MM.1S (cell line): ENCODE measurements around the gene MAP2K6.

Source experiments
- DNase-seq: peaks from one replicate; pipeline ENCODE4 v3.0.0-alpha.2; 2015
- H2AFZ ChIP-seq: fragments of 300-600 bp; sonication (generic); 2 replicates; pipeline ENCODE4 v1.6.0; 2016; ENCODE audit warnings: antibody characterized with exemption, low read length
- H3F3A ChIP-seq: fragments of 300-600 bp; sonication (generic); 2 replicates; pipeline ENCODE4 v1.6.1; 2016; ENCODE audit warnings: mild to moderate bottlenecking, antibody characterized with exemption, low read length, moderate library complexity, mixed read lengths; ENCODE audit not compliant: insufficient read depth
- H3K27ac ChIP-seq: fragments of 300-600 bp; sonication (generic); 2 replicates; pipeline ENCODE4 v1.5.1; 2016; ENCODE audit warnings: mild to moderate bottlenecking, low read length
- H3K27me3 ChIP-seq: fragments of 300-600 bp; sonication (generic); replicated peaks from 2 replicates; pipeline ENCODE4 v1.6.0; 2016; ENCODE audit warnings: low read length; ENCODE audit not compliant: insufficient read depth
- H3K36me3 ChIP-seq: fragments of 300-600 bp; sonication (generic); replicated peaks from 2 replicates; pipeline ENCODE4 v1.6.1; 2016; ENCODE audit warnings: mild to moderate bottlenecking, low read length, mixed read lengths; ENCODE audit not compliant: insufficient read depth
- H3K4me1 ChIP-seq: fragments of 300-600 bp; sonication (generic); 2 replicates; pipeline ENCODE4 v1.6.1; 2016; ENCODE audit warnings: low read length, mixed read lengths
- H3K4me2 ChIP-seq: fragments of 300-600 bp; sonication (generic); 2 replicates; pipeline ENCODE4 v1.6.0; 2016; ENCODE audit warnings: low read depth, low read length
- H3K4me3 ChIP-seq: fragments of 300-600 bp; sonication (generic); 2 replicates; pipeline ENCODE4 v1.5.1; 2016; ENCODE audit warnings: low read length, mixed read lengths
- H3K79me2 ChIP-seq: fragments of 300-600 bp; sonication (generic); 2 replicates; pipeline ENCODE4 v1.6.1; 2016; ENCODE audit warnings: mixed run types, low read length, mixed read lengths
- H3K9ac ChIP-seq: fragments of 300-600 bp; sonication (generic); 2 replicates; pipeline ENCODE4 v1.6.1; 2016; ENCODE audit warnings: low read length, mixed read lengths
- H3K9me2 ChIP-seq: fragments of 300-600 bp; sonication (generic); replicated peaks from 2 replicates; pipeline ENCODE4 v1.6.1; 2016; ENCODE audit warnings: mild to moderate bottlenecking, low read length, mixed read lengths; ENCODE audit not compliant: insufficient read depth
- H3K9me3 ChIP-seq: fragments of 300-600 bp; sonication (generic); replicated peaks from 2 replicates; pipeline ENCODE4 v1.6.1; 2016; ENCODE audit warnings: mild to moderate bottlenecking, low read length, mixed read lengths; ENCODE audit not compliant: insufficient read depth
- H4K20me1 ChIP-seq: fragments of 300-600 bp; sonication (generic); 2 replicates; pipeline ENCODE4 v1.6.1; 2016; ENCODE audit warnings: mild to moderate bottlenecking, low read length, moderate library complexity, mixed read lengths; ENCODE audit not compliant: insufficient read depth
- EZH2 ChIP-seq: fragments of 300-600 bp; sonication (generic); optimal IDR thresholded peaks from 2 replicates; pipeline ENCODE3; 2017; ENCODE audit warnings: low read depth, mild to moderate bottlenecking, antibody characterized with exemption, low read length, mixed read lengths
- EZH2phosphoT487 ChIP-seq: fragments of 300-600 bp; sonication (generic); IDR thresholded peaks from 2 replicates; pipeline ENCODE4 v1.6.1; 2018; ENCODE audit warnings: antibody characterized with exemption, low read length
- TF ChIP-seq, protein P1 (sequence below): fragments of 300-600 bp; sonication (generic); IDR thresholded peaks from 2 replicates; pipeline ENCODE4 v1.5.1; 2016; ENCODE audit warnings: antibody characterized with exemption, low read length, mixed read lengths

The MAP2K6 gene

DNA sequence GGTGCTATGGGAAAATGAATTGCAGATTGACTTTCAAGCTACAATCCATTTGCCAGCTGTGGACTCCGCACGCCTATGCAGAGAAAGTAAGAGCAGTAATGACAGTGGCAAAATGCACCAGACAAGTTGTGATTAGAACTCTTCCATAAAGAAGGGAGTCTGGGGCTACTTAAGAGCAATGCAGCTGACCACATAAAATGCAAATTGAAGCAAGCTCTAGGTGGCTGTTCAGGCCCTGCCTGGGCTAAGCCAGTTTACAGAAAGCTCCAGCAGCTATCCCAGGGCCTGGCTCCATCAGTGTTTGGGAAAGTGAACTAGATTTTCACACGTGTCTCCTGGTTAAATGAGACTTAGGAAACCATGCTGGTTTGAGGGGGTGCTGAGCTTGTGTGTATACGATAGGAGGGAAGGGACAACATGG lies 2.2 kb upstream of the MAP2K6 start:
- H3F3A ChIP-seq = peaks cover 12% of the 10 kb centered on the region
- no peak for DNase-seq
- TF ChIP-seq, protein P1, sequence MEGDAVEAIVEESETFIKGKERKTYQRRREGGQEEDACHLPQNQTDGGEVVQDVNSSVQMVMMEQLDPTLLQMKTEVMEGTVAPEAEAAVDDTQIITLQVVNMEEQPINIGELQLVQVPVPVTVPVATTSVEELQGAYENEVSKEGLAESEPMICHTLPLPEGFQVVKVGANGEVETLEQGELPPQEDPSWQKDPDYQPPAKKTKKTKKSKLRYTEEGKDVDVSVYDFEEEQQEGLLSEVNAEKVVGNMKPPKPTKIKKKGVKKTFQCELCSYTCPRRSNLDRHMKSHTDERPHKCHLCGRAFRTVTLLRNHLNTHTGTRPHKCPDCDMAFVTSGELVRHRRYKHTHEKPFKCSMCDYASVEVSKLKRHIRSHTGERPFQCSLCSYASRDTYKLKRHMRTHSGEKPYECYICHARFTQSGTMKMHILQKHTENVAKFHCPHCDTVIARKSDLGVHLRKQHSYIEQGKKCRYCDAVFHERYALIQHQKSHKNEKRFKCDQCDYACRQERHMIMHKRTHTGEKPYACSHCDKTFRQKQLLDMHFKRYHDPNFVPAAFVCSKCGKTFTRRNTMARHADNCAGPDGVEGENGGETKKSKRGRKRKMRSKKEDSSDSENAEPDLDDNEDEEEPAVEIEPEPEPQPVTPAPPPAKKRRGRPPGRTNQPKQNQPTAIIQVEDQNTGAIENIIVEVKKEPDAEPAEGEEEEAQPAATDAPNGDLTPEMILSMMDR = no peak
- H3K36me3 ChIP-seq = no peaks in the 10 kb centered on the region
- no peaks in the 10 kb centered on the region for H3K27me3 ChIP-seq
- H3K79me2 ChIP-seq = no peaks in the 10 kb centered on the region
- peaks cover 7% of the 10 kb centered on the region; the same call in 1 of the 2 replicates for H3K4me1 ChIP-seq
- H3K9me3 ChIP-seq = no peaks in the 10 kb centered on the region
- H3K27ac ChIP-seq = no peak overlapping the region
- no peak overlapping the region for H2AFZ ChIP-seq
- H4K20me1 ChIP-seq = no peaks in the 10 kb centered on the region
- H3K9me2 ChIP-seq = no peaks in the 10 kb centered on the region
- H3K9ac ChIP-seq = no peak overlapping the region
- no peak overlapping the region for H3K4me2 ChIP-seq
- no peak overlapping the region for H3K4me3 ChIP-seq

DNA sequence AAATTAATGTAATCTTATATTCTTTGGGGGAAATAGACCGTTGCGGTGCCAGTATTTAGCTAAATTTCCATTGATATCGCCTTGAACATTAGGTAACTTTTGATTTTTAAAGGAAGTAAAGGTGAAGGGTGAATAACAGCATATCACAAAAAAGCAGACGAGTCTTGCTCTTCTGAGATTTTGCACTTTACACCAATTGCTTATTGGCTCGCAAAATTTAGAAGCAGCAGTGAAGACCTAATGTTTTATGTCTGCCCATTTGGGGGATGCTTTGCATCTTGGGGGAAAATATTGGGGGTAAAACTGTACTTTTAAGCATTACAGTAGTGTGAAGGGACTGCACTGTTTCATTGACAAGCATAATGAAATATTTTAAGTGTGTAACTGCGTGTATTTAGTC lies 934 bp downstream of the MAP2K6 start:
- no peaks in the 10 kb centered on the region for H3K79me2 ChIP-seq
- peaks cover 7% of the 10 kb centered on the region; the same call in 1 of the 2 replicates for H3K4me1 ChIP-seq
- H3K9me3 ChIP-seq = no peaks in the 10 kb centered on the region
- no peak for TF ChIP-seq EZH2
- no peak for TF ChIP-seq EZH2phosphoT487
- TF ChIP-seq, protein P1 = no peak
- no peaks in the 10 kb centered on the region for H3K27me3 ChIP-seq
- peak overlapping the region; percentile 73 for H3K4me3 ChIP-seq
- H2AFZ ChIP-seq = peak overlapping the region; percentile 96
- no peaks in the 10 kb centered on the region for H3K36me3 ChIP-seq
- DNase-seq = no peak
- peak overlapping the region; percentile 87 for H3K4me2 ChIP-seq
- peaks cover 12% of the 10 kb centered on the region for H3F3A ChIP-seq
- H4K20me1 ChIP-seq = no peaks in the 10 kb centered on the region
- no peaks in the 10 kb centered on the region for H3K9me2 ChIP-seq
- H3K9ac ChIP-seq = peak overlapping the region; percentile 19; the same call in 1 of the 2 replicates
- peak overlapping the region; percentile 58; the same call in 1 of the 2 replicates for H3K27ac ChIP-seq

DNA sequence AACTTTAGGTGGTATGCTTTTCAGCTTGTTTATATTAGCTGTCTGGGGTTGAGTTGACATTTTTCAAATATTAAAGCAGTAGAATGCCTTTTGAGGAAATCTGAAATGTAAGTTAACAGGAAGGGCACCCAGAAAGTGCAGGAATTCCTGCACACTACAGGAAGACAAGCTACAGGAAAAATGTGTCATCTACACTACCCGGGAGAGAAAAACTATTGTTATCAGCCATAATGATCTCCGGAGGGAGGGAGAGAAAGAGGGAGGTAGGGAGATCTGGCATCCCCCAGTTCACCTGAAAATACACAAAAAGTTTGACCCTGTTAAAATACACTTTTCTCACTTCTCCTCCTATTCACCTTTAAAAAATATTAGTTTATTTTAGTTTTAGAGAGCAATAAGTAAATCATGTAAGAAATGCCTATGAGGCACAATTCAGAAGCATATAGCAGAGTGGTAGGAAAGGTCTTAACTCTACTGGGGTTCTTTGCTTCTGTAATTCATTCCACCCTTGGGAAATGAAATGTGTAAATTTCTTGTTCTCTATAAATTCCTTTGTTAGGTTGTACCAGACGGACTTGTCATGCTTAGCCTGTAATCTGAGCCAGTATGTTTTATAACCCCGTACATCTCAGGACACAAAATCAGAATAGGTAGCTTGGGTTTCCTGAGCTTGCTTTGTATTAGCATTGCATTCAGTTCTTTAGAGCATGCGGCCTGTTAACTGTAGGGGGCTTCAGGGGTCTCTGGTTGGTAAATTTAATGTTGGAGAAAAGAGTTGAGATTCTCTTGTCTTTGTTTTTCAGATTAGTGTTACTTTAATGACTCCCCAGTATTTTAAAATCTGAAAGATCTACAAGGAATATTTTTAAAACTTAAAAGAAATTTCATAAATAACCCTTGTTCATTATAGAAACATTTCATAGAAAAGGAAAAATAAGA lies 3.3 kb downstream of the MAP2K6 start:
- no peak for TF ChIP-seq EZH2phosphoT487
- TF ChIP-seq EZH2 = no peak
- TF ChIP-seq, protein P1 = no peak
- Histone ChIP-seq H3K79me2 (no peaks in the 10 kb centered on the region), H2AFZ (no peak overlapping the region), H3K9me2 (no peaks in the 10 kb centered on the region), H3K4me2 (no peak overlapping the region), H3K9me3 (no peaks in the 10 kb centered on the region), H3F3A (peaks cover 12% of the 10 kb centered on the region), H3K9ac (no peak overlapping the region), H3K4me1 (peaks cover 7% of the 10 kb centered on the region; the same call in 1 of the 2 replicates), H3K27me3 (no peaks in the 10 kb centered on the region), H3K36me3 (no peaks in the 10 kb centered on the region), H3K4me3 (no peak overlapping the region), H3K27ac (no peak overlapping the region), H4K20me1 (no peaks in the 10 kb centered on the region)
- no peak for DNase-seq
